Measurements from ENCODE around the gene RASGRP2.

Gene RASGRP2

GRCh38 chr11:64762277-64762673, 18.3 kb upstream of the RASGRP2 start:
- in situ Hi-C loops (cut with MboI; ENCODE audit: low sequenced_read_pairs, unreplicated experiment), result no loop called here
- TF ChIP-seq, protein P1, sequence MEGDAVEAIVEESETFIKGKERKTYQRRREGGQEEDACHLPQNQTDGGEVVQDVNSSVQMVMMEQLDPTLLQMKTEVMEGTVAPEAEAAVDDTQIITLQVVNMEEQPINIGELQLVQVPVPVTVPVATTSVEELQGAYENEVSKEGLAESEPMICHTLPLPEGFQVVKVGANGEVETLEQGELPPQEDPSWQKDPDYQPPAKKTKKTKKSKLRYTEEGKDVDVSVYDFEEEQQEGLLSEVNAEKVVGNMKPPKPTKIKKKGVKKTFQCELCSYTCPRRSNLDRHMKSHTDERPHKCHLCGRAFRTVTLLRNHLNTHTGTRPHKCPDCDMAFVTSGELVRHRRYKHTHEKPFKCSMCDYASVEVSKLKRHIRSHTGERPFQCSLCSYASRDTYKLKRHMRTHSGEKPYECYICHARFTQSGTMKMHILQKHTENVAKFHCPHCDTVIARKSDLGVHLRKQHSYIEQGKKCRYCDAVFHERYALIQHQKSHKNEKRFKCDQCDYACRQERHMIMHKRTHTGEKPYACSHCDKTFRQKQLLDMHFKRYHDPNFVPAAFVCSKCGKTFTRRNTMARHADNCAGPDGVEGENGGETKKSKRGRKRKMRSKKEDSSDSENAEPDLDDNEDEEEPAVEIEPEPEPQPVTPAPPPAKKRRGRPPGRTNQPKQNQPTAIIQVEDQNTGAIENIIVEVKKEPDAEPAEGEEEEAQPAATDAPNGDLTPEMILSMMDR (IDR thresholded peaks at IDR 0.05; ENCODE audit: borderline replicate concordance, control extremely low read depth, extremely low read depth, insufficient read depth, missing control alignments), result no peak
- peak; percentile 38 for DNase-seq (ENCODE audit: low spot score)

DNA sequence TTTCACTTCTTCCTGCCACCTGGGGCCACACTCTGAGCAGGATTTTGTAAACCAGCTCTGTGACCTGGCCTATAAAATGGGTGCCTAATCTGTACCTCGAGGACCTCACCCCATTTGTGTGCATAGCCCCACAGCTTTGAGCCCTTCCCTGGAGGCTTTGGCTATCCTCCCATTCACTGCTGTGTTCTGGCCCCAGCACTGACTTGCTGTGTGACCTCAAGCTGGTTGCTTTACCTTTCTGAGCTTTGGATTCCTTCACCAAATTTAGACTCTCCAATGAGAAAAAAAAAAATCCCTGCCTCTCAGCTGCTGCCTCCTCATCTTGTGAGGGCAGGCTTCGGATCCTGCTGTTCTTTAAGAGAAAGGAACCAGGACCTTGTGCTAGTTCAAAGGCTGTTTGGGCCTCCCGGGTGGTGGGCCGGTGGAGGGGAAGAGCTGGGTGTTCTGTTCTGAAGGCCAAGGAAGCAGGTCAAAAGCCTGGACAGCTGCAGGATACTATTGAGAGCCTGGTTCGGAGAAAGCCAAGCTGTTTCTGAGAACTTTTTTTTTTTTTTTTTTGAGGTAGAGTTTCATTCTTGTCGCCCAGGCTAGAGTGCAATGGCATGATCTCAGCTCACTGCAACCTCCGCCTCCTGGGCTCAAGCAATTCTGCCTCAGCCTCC, 16.9 kb upstream of the RASGRP2 start:
- in situ Hi-C loops (cut with MboI; ENCODE audit: low sequenced_read_pairs, unreplicated experiment), result no loop called here
- TF ChIP-seq, protein P1 (IDR thresholded peaks at IDR 0.05; ENCODE audit: borderline replicate concordance, control extremely low read depth, extremely low read depth, insufficient read depth, missing control alignments), result no peak

GRCh38 chr11:64759722-64760719, 16.1 kb upstream of the RASGRP2 start, which contains the start of gene PYGM:
TSS of gene PYGM (minus strand) at chr11:64759974. CDS start at chr11:64759898, 76 bp downstream.
- TF ChIP-seq, protein P1 (IDR thresholded peaks at IDR 0.05; ENCODE audit: borderline replicate concordance, control extremely low read depth, extremely low read depth, insufficient read depth, missing control alignments), result no peak
- in situ Hi-C loops (cut with MboI; ENCODE audit: low sequenced_read_pairs, unreplicated experiment), result no loop called here
- no peak for DNase-seq (ENCODE audit: low spot score)

More for the DNA sequence above, 16.9 kb upstream of the RASGRP2 start:
- DNase-seq (ENCODE audit: low spot score), result peak; percentile 34

DNA sequence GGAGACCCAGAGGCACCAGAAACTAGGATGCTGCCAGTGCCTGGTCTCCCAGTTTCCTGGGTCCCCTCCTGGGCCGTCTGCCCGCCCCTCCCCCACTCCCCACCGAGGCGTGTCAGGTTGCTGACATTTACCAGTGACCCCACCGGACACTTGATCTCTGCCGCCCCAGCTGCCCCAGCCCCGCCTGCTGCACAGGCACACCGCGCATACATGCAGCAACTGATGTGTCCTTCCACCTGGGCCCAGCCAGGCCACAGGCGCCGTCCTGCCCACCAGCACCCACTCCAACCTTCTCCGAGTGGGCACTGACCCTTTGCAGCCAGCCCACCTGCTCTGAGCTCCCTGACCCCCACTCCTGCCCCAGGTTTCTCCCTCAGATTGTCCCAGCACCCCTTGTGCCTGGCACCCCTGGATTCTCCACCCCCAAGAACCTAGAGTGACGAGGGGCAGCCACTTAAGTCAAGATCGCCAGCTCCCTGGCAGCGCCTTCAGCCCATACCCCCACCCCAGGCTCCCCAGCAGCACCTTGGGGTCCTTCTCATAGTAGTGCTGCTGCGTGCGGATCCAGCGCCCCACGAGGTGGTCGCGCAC, 15.3 kb upstream of the RASGRP2 start:
- no peak for DNase-seq (ENCODE audit: low spot score)
- TF ChIP-seq, protein P1 (IDR thresholded peaks at IDR 0.05; ENCODE audit: borderline replicate concordance, control extremely low read depth, extremely low read depth, insufficient read depth, missing control alignments), result no peak
- in situ Hi-C loops (cut with MboI; ENCODE audit: low sequenced_read_pairs, unreplicated experiment), result no loop called here

DNA sequence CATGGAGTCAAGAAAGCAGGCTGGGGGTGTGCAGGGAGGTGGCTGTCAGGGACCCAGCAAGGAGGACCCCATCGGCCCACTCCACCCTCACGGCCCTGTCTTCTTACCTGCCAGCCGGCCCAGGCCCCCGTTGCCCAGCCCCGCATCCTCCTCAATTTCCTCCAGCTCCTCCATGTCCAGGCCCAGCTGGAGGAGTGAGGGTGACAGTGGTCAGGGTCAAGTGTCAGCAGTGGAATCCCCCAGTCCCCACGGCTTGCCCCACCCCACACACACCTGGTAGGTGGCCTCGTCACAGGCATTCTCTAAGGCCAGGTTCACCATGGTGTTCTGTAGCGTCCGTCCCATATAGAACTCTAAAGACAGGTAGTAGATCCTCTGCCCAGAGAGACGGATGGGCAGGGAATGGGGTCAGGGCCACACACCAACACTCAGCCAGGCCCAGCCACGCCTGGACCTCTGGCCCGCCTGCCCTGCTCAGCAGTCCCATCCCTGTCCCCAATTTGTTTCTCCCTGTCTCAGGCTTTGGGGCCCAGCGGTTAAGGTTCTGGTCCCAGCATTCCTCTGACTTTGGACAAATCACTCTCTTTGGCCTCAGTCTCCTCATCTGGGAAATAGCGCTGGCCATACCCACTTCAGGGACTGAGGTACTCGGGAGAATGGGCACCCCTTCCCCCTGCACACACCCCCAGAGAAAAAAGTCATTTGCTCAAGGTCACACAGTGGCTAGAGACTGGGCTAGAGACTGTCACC, 14.6 kb upstream of the RASGRP2 start:
- in situ Hi-C loops (cut with MboI; ENCODE audit: low sequenced_read_pairs, unreplicated experiment), result no loop called here
- DNase-seq (ENCODE audit: low spot score), result no peak
- TF ChIP-seq, protein P1 (IDR thresholded peaks at IDR 0.05; ENCODE audit: borderline replicate concordance, control extremely low read depth, extremely low read depth, insufficient read depth, missing control alignments), result no peak

Data from GM13976 (cell line).